ENCODE measurements around the gene IFI30. TPM values are rescaled to one million over a fixed set of nuclear protein-coding genes. Genes with fewer than 3 reads are reported as not detected.

Gene IFI30
- total RNA-seq (ENCODE audit: unreplicated experiment), result not detected
- long read RNA-seq, result 0 reads

DNA sequence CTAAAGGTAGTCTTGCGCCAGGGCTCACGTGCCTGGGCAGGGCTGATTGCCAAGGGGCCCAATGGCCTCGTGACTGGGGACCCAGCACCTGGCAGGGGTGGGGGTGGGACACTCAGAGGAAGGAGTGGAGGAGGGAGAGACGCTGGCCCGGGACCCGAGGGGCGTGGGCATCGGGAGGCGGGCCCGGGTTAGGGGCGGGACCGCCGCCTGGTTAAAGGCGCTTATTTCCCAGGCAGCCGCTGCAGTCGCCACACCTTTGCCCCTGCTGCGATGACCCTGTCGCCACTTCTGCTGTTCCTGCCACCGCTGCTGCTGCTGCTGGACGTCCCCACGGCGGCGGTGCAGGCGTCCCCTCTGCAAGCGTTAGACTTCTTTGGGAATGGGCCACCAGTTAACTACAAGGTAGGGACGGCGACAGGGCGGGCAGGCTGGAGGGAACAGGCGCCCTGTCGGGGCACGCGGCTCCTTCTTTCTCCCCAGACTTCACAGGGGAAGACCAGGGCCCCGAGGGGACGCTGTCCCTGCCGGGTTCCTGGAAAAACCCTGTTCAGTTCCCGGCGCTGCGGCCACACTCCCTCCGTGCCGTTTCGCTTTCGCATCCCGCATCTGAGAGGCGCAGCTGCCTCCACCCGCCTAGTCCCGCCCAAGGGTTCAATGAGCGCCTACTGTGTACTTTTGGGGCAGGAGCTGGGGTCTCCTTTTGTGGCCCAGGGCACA, at the start of gene IFI30:
Gene IFI30 (plus strand): TSS at position 242 of the 717 bp plus-strand sequence. CDS start 29 bp downstream, at position 271.
- H3K27ac Mint-ChIP-seq (ENCODE audit: unreplicated experiment), result no peak within 1 kb of the TSS
- TF ChIP-seq, protein P1, sequence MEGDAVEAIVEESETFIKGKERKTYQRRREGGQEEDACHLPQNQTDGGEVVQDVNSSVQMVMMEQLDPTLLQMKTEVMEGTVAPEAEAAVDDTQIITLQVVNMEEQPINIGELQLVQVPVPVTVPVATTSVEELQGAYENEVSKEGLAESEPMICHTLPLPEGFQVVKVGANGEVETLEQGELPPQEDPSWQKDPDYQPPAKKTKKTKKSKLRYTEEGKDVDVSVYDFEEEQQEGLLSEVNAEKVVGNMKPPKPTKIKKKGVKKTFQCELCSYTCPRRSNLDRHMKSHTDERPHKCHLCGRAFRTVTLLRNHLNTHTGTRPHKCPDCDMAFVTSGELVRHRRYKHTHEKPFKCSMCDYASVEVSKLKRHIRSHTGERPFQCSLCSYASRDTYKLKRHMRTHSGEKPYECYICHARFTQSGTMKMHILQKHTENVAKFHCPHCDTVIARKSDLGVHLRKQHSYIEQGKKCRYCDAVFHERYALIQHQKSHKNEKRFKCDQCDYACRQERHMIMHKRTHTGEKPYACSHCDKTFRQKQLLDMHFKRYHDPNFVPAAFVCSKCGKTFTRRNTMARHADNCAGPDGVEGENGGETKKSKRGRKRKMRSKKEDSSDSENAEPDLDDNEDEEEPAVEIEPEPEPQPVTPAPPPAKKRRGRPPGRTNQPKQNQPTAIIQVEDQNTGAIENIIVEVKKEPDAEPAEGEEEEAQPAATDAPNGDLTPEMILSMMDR (IDR thresholded peaks at IDR 0.05; ENCODE audit: unreplicated experiment), result no peak
- DNase-seq (ENCODE audit: low spot score), result no peak
- H3K4me1 Mint-ChIP-seq (ENCODE audit: unreplicated experiment), result no peaks in the 10 kb centered on the region
- peaks cover 5% of the 10 kb centered on the region for H3K27me3 Mint-ChIP-seq (ENCODE audit: unreplicated experiment)
- H3K4me3 Mint-ChIP-seq (ENCODE audit: unreplicated experiment), result no peak within 1 kb of the TSS
- no peaks in the 10 kb centered on the region for H3K36me3 Mint-ChIP-seq (ENCODE audit: low read depth, unreplicated experiment)
- no peaks in the 10 kb centered on the region for H3K9me3 Mint-ChIP-seq (ENCODE audit: unreplicated experiment)

DNA sequence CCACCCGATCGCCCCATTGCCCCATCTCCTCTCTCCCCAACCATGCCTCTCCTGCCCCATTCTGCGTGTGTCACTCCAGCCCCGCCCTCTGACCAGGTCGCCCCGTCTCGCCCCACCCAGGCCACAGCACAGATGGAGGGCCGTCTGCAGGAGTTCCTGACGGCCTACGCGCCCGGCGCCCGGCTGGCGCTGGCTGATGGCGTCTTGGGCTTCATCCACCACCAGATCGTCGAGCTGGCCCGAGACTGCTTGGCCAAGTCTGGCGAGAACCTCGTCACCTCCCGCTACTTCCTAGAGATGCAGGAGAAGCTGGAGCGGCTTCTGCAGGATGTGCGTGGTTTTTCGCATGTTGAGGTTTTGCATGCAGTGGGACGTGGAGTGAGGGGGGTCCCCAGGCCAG, 49.8 kb upstream of the IFI30 start:
- H3K27me3 Mint-ChIP-seq (ENCODE audit: unreplicated experiment), result peaks cover 9% of the 10 kb centered on the region
- no peak overlapping the region for H3K27ac Mint-ChIP-seq (ENCODE audit: unreplicated experiment)
- no peaks in the 10 kb centered on the region for H3K9me3 Mint-ChIP-seq (ENCODE audit: unreplicated experiment)
- H3K4me3 Mint-ChIP-seq (ENCODE audit: unreplicated experiment), result no peak overlapping the region
- DNase-seq (ENCODE audit: low spot score), result no peak
- H3K4me1 Mint-ChIP-seq (ENCODE audit: unreplicated experiment), result peaks cover 4% of the 10 kb centered on the region
- no peaks in the 10 kb centered on the region for H3K36me3 Mint-ChIP-seq (ENCODE audit: low read depth, unreplicated experiment)
- TF ChIP-seq, protein P1 (IDR thresholded peaks at IDR 0.05; ENCODE audit: unreplicated experiment), result no peak

DNA sequence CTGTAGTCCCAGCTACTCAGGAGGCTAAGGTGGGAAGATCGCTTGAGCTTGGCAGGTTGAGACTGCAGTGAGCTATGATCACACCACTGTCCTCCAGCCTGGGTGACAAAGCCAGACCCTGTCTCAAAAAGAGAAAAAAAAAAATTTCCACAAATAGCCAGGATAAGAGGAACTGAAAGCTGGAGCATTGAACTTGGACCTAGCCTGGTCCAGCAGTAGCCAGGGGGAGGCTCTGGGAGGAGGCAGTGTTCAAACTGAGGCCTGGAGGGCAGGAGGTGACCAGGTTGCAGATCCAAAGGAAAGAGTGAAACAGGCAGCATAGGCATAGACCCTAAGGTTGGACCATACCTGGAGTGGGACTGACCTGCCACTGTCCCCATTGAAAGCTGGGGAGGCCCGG, 47.5 kb upstream of the IFI30 start:
- Mint-ChIP-seq H3K9me3 (ENCODE audit: unreplicated experiment) (no peaks in the 10 kb centered on the region), H3K27ac (ENCODE audit: unreplicated experiment) (no peak overlapping the region), H3K4me1 (ENCODE audit: unreplicated experiment) (peaks cover 4% of the 10 kb centered on the region), H3K4me3 (ENCODE audit: unreplicated experiment) (no peak overlapping the region), H3K27me3 (ENCODE audit: unreplicated experiment) (peaks cover 2% of the 10 kb centered on the region), H3K36me3 (ENCODE audit: low read depth, unreplicated experiment) (no peaks in the 10 kb centered on the region)
- TF ChIP-seq, protein P1 (IDR thresholded peaks at IDR 0.05; ENCODE audit: unreplicated experiment), result no peak
- DNase-seq (ENCODE audit: low spot score), result no peak

DNA sequence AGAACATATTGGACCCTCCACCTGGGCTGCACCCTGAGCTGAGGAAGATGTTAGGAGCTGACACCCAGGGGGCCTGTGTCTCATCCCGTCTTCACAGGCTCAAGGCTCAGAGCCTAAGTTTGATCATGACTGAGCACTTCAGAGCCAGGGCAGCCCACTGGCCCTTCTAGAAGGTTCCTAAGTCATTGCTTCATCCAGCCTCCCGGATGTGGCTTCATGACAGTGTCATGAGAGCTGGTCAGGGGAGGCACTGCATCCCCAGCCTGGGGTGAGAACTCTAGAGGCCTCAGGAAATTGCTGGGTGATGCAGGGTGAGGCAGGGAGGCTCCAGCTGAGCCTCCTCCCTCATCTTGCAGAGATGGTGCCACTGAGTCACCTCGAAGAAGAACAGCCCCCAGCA, 45.6 kb upstream of the IFI30 start:
- H3K9me3 Mint-ChIP-seq (ENCODE audit: unreplicated experiment), result no peaks in the 10 kb centered on the region
- no peak overlapping the region for H3K27ac Mint-ChIP-seq (ENCODE audit: unreplicated experiment)
- TF ChIP-seq, protein P1 (IDR thresholded peaks at IDR 0.05; ENCODE audit: unreplicated experiment), result no peak
- H3K36me3 Mint-ChIP-seq (ENCODE audit: low read depth, unreplicated experiment), result no peaks in the 10 kb centered on the region
- no peak overlapping the region for H3K4me3 Mint-ChIP-seq (ENCODE audit: unreplicated experiment)
- peaks cover 6% of the 10 kb centered on the region for H3K27me3 Mint-ChIP-seq (ENCODE audit: unreplicated experiment)
- no peak for DNase-seq (ENCODE audit: low spot score)
- no peaks in the 10 kb centered on the region for H3K4me1 Mint-ChIP-seq (ENCODE audit: unreplicated experiment)

DNA sequence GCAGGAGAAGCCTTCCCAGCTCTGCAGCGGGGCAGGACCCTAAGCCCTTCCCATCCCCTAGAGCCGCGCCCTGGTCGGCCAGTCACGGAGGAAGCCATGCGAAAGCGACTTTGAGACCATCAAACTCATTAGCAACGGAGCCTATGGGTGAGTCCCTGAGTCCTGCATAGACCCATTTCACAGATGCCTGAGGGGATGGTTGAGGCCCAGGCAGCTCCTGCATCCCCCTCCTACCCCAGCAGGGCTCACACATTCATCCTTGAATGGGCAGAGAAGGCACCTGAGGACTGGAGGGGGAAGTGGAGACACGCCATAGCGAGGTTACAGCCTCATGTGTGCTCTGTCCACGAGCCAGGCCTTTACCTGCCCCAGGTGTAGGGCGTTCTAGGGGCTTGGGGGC, 44.8 kb upstream of the IFI30 start:
- Mint-ChIP-seq H3K36me3 (ENCODE audit: low read depth, unreplicated experiment) (no peaks in the 10 kb centered on the region), H3K9me3 (ENCODE audit: unreplicated experiment) (no peaks in the 10 kb centered on the region), H3K4me3 (ENCODE audit: unreplicated experiment) (no peak overlapping the region), H3K27me3 (ENCODE audit: unreplicated experiment) (peaks cover 6% of the 10 kb centered on the region), H3K27ac (ENCODE audit: unreplicated experiment) (no peak overlapping the region), H3K4me1 (ENCODE audit: unreplicated experiment) (no peaks in the 10 kb centered on the region)
- TF ChIP-seq, protein P1 (IDR thresholded peaks at IDR 0.05; ENCODE audit: unreplicated experiment), result no peak
- no peak for DNase-seq (ENCODE audit: low spot score)

Data from endothelial cell (in vitro differentiated cells).